ENCODE data around the gene GARNL3. TPM values are rescaled to one million over a fixed set of nuclear protein-coding genes. Genes with fewer than 3 reads are reported as not detected.

GARNL3 gene
- polyA plus RNA-seq, 1 donor from 2014 or later: 20.0 TPM

GRCh38 chr9:127386249-127386648, 121.7 kb downstream of the GARNL3 start:
- Histone ChIP-seq H3K9me2 (ENCODE audit: insufficient read depth, low read length) (no peaks in the 10 kb centered on the region), H3K4me3 (ENCODE audit: low read length) (no peak overlapping the region), H3K27ac (ENCODE audit: low read length) (no peak overlapping the region), H3K9me3 (ENCODE audit: low read length) (no peaks in the 10 kb centered on the region), H3K4me2 (ENCODE audit: low read length) (no peak overlapping the region), H3F3A (ENCODE audit: insufficient read depth, low read length, poor library complexity, severe bottlenecking) (peaks cover 3% of the 10 kb centered on the region), H3K79me2 (replicated peaks; ENCODE audit: insufficient read depth, low read length) (no peaks in the 10 kb centered on the region), H2AFZ (ENCODE audit: low read depth, low read length) (no peak overlapping the region), H3K27me3 (ENCODE audit: insufficient read depth, low read depth, low read length) (no peaks in the 10 kb centered on the region), H4K20me1 (ENCODE audit: insufficient read depth) (no peaks in the 10 kb centered on the region), H3K36me3 (ENCODE audit: insufficient read depth, low read length) (no peaks in the 10 kb centered on the region), H3K9ac (ENCODE audit: low read length) (no peak overlapping the region)
- TF ChIP-seq, protein P1, sequence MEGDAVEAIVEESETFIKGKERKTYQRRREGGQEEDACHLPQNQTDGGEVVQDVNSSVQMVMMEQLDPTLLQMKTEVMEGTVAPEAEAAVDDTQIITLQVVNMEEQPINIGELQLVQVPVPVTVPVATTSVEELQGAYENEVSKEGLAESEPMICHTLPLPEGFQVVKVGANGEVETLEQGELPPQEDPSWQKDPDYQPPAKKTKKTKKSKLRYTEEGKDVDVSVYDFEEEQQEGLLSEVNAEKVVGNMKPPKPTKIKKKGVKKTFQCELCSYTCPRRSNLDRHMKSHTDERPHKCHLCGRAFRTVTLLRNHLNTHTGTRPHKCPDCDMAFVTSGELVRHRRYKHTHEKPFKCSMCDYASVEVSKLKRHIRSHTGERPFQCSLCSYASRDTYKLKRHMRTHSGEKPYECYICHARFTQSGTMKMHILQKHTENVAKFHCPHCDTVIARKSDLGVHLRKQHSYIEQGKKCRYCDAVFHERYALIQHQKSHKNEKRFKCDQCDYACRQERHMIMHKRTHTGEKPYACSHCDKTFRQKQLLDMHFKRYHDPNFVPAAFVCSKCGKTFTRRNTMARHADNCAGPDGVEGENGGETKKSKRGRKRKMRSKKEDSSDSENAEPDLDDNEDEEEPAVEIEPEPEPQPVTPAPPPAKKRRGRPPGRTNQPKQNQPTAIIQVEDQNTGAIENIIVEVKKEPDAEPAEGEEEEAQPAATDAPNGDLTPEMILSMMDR (IDR thresholded peaks at IDR 0.05; ENCODE audit: poor library complexity, severe bottlenecking): no peak
- TF ChIP-seq, protein P2, sequence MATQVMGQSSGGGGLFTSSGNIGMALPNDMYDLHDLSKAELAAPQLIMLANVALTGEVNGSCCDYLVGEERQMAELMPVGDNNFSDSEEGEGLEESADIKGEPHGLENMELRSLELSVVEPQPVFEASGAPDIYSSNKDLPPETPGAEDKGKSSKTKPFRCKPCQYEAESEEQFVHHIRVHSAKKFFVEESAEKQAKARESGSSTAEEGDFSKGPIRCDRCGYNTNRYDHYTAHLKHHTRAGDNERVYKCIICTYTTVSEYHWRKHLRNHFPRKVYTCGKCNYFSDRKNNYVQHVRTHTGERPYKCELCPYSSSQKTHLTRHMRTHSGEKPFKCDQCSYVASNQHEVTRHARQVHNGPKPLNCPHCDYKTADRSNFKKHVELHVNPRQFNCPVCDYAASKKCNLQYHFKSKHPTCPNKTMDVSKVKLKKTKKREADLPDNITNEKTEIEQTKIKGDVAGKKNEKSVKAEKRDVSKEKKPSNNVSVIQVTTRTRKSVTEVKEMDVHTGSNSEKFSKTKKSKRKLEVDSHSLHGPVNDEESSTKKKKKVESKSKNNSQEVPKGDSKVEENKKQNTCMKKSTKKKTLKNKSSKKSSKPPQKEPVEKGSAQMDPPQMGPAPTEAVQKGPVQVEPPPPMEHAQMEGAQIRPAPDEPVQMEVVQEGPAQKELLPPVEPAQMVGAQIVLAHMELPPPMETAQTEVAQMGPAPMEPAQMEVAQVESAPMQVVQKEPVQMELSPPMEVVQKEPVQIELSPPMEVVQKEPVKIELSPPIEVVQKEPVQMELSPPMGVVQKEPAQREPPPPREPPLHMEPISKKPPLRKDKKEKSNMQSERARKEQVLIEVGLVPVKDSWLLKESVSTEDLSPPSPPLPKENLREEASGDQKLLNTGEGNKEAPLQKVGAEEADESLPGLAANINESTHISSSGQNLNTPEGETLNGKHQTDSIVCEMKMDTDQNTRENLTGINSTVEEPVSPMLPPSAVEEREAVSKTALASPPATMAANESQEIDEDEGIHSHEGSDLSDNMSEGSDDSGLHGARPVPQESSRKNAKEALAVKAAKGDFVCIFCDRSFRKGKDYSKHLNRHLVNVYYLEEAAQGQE (IDR thresholded peaks at IDR 0.05; ENCODE audit: borderline replicate concordance): no peak
- TF ChIP-seq EZH2 (IDR thresholded peaks at IDR 0.05; ENCODE audit: borderline replicate concordance, insufficient read depth, low read length, poor library complexity, severe bottlenecking): no peak
- no peak for TF ChIP-seq TAF1 (IDR thresholded peaks at IDR 0.05; ENCODE audit: low read depth)

- H3K27me3 ChIP-seq (ENCODE audit: insufficient read depth, low read depth, low read length): no peaks in the 10 kb centered on the region
- no peaks in the 10 kb centered on the region for H4K20me1 ChIP-seq (ENCODE audit: insufficient read depth)
- H3K4me3 ChIP-seq (ENCODE audit: low read length): no peak overlapping the region
- H2AFZ ChIP-seq (ENCODE audit: low read depth, low read length): no peak overlapping the region
- H3K9ac ChIP-seq (ENCODE audit: low read length): no peak overlapping the region
- no peaks in the 10 kb centered on the region for H3K36me3 ChIP-seq (ENCODE audit: insufficient read depth, low read length)
- H3K9me3 ChIP-seq (ENCODE audit: low read length): no peaks in the 10 kb centered on the region
- H3K4me2 ChIP-seq (ENCODE audit: low read length): no peak overlapping the region
- no peaks in the 10 kb centered on the region for H3K9me2 ChIP-seq (ENCODE audit: insufficient read depth, low read length)
- H3K27ac ChIP-seq (ENCODE audit: low read length): no peak overlapping the region
- H3K79me2 ChIP-seq (replicated peaks; ENCODE audit: insufficient read depth, low read length): no peaks in the 10 kb centered on the region
- TF ChIP-seq POLR2AphosphoS5 (IDR thresholded peaks at IDR 0.05): no peak
- TF ChIP-seq EZH2 (IDR thresholded peaks at IDR 0.05; ENCODE audit: borderline replicate concordance, insufficient read depth, low read length, poor library complexity, severe bottlenecking): no peak
- no peak for TF ChIP-seq EP300 (conservative IDR thresholded peaks at IDR 0.05; ENCODE audit: poor library complexity, severe bottlenecking)
- no peak for TF ChIP-seq TAF1 (IDR thresholded peaks at IDR 0.05; ENCODE audit: low read depth)
- TF ChIP-seq, protein P2 (IDR thresholded peaks at IDR 0.05; ENCODE audit: borderline replicate concordance): no peak
- no peak for TF ChIP-seq MXI1 (conservative IDR thresholded peaks at IDR 0.05; ENCODE audit: poor library complexity, severe bottlenecking)
- no peak for TF ChIP-seq SMC3 (conservative IDR thresholded peaks at IDR 0.05; ENCODE audit: poor library complexity)
- TF ChIP-seq, protein P1 (IDR thresholded peaks at IDR 0.05; ENCODE audit: poor library complexity, severe bottlenecking): no peak
- no peak for TF ChIP-seq RAD21 (conservative IDR thresholded peaks at IDR 0.05)
- peaks cover 3% of the 10 kb centered on the region for H3F3A ChIP-seq (ENCODE audit: insufficient read depth, low read length, poor library complexity, severe bottlenecking)
Observed at GRCh38 chr9:127386981-127387380, 122.4 kb downstream of the GARNL3 start.

All from neural cell (in vitro differentiated cells).